K562 (cell line): ENCODE results near the gene INSM2.

Experiments used
- CEBPB ChIP-seq: fragments of 450-650 bp; IDR thresholded peaks from 2 replicates; pipeline ENCODE4 v1.6.1; 2016; ENCODE audit warnings: missing genetic modification characterization, missing compliant biosample characterization
- CTCF ChIP-seq, 3 experiments: IDR thresholded peaks in 2 of 3; conservative IDR thresholded peaks in 1 of 3; 2 replicates each; pipeline ENCODE4 v1.5.1; 2011 to 2012; ENCODE audit warnings: low read length in 3 of 3, mild to moderate bottlenecking in 3 of 3, control low read depth in 2 of 3, improper control_type of control experiment in 1 of 3, inconsistent platforms in 1 of 3, low read depth in 1 of 3, mixed read lengths in 1 of 3, moderate library complexity in 1 of 3; ENCODE audit not compliant: insufficient read depth in 2 of 3
- EGR1 ChIP-seq: fragments of 450-650 bp; conservative IDR thresholded peaks from 2 replicates; pipeline ENCODE4 v1.6.1; 2017; ENCODE audit warnings: mild to moderate bottlenecking
- EHMT2 ChIP-seq: fragments of 450-650 bp; IDR thresholded peaks from 2 replicates; pipeline ENCODE4 v1.6.1; 2018; ENCODE audit warnings: antibody characterized with exemption
- EP300 ChIP-seq: IDR thresholded peaks from 2 replicates; pipeline ENCODE4 v1.6.1; 2012; ENCODE audit warnings: low read length, improper control_type of control experiment
- KAT7 ChIP-seq: sonication (generic); formaldehyde crosslinking; IDR thresholded peaks from 2 replicates; pipeline ENCODE4 v1.8.0; 2022; ENCODE audit warnings: missing genetic modification reagents, mild to moderate bottlenecking, borderline replicate concordance
- LARP7 ChIP-seq: fragments of 450-650 bp; IDR thresholded peaks from 2 replicates; pipeline ENCODE4 v1.6.1; 2016
- MEIS2 ChIP-seq: fragments of 450-650 bp; IDR thresholded peaks from 2 replicates; pipeline ENCODE4 v1.6.1; 2014; ENCODE audit warnings: mild to moderate bottlenecking; ENCODE audit not compliant: partially characterized antibody
- POLR2A ChIP-seq: fragments of 450-650 bp; conservative IDR thresholded peaks from 2 replicates; pipeline ENCODE4 v1.6.1; 2016
- POLR2AphosphoS5 ChIP-seq: IDR thresholded peaks from 2 replicates; pipeline ENCODE4 v1.6.1; 2011; ENCODE audit warnings: mild to moderate bottlenecking, low read depth, low read length, moderate library complexity; ENCODE audit not compliant: control insufficient read depth, insufficient read depth
- SETDB1 ChIP-seq: IDR thresholded peaks from one replicate; pipeline ENCODE4 v1.6.1; 2012; ENCODE audit warnings: low read length, control low read depth, inconsistent platforms
- SMARCA4 ChIP-seq: fragments of 450-650 bp; IDR thresholded peaks from 2 replicates; pipeline ENCODE4 v1.6.1; 2016
- TF ChIP-seq, protein P1 (sequence below): sonication (generic); formaldehyde crosslinking; IDR thresholded peaks from 2 replicates; pipeline ENCODE4 v1.8.1; 2022; ENCODE audit warnings: missing genetic modification reagents
- TF ChIP-seq, protein P2 (sequence below): fragments of 250-450 bp; sonication (Bioruptor Pico); IDR thresholded peaks from 2 replicates; pipeline ENCODE4 v1.4.0; 2020; ENCODE audit warnings: mild to moderate bottlenecking, moderate library complexity

DNA sequence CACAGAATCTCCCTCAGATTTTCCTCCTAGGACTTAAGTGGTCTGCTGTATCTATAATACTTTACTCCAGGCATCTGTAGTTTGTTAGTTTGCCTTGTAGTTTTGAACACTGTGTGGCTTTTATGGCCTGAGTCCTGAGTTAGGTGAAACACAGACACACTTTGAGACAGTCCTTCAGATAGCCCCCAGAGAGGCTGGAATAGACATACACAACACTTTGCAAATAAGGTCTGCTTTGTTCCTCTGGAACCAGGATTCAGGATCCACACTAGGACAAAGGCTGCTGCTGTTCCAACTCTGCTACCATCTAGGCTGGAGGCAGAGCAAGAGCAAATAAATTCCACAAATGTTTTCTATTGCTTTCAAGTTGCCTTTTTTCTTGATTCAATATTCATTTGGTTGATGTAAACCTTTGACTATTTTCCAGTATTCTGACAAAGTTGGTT is 41.4 kb upstream of the INSM2 start:
- TF ChIP-seq MEIS2 (no peak), CTCF (IDR thresholded peaks at IDR 0.05 in 2 of 3, conservative IDR thresholded peaks at IDR 0.05 in 1 of 3; ENCODE audit: insufficient read depth in 2 of 3, low read depth in 1 of 3, low read length in 3 of 3) (no peak), CEBPB (tag) (no peak), EHMT2 (no peak), POLR2AphosphoS5 (no peak), KAT7 (CRISPR knock-in tag) (no peak), LARP7 (no peak), EP300 (no peak), SETDB1 (no peak), EGR1 (no peak), SMARCA4 (no peak), POLR2A (no peak)
- TF ChIP-seq, protein P1, sequence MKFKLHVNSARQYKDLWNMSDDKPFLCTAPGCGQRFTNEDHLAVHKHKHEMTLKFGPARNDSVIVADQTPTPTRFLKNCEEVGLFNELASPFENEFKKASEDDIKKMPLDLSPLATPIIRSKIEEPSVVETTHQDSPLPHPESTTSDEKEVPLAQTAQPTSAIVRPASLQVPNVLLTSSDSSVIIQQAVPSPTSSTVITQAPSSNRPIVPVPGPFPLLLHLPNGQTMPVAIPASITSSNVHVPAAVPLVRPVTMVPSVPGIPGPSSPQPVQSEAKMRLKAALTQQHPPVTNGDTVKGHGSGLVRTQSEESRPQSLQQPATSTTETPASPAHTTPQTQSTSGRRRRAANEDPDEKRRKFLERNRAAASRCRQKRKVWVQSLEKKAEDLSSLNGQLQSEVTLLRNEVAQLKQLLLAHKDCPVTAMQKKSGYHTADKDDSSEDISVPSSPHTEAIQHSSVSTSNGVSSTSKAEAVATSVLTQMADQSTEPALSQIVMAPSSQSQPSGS (CRISPR knock-in tag): no peak
- TF ChIP-seq, protein P2, sequence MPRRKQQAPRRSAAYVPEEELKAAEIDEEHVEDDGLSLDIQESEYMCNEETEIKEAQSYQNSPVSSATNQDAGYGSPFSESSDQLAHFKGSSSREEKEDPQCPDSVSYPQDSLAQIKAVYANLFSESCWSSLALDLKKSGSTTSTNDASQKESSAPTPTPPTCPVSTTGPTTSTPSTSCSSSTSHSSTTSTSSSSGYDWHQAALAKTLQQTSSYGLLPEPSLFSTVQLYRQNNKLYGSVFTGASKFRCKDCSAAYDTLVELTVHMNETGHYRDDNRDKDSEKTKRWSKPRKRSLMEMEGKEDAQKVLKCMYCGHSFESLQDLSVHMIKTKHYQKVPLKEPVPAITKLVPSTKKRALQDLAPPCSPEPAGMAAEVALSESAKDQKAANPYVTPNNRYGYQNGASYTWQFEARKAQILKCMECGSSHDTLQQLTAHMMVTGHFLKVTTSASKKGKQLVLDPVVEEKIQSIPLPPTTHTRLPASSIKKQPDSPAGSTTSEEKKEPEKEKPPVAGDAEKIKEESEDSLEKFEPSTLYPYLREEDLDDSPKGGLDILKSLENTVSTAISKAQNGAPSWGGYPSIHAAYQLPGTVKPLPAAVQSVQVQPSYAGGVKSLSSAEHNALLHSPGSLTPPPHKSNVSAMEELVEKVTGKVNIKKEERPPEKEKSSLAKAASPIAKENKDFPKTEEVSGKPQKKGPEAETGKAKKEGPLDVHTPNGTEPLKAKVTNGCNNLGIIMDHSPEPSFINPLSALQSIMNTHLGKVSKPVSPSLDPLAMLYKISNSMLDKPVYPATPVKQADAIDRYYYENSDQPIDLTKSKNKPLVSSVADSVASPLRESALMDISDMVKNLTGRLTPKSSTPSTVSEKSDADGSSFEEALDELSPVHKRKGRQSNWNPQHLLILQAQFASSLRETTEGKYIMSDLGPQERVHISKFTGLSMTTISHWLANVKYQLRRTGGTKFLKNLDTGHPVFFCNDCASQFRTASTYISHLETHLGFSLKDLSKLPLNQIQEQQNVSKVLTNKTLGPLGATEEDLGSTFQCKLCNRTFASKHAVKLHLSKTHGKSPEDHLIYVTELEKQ: no peak
